ENCODE measurements around the gene DUS1L.

- TF ChIP-seq CTCF (IDR thresholded peaks at IDR 0.05) (no peak), EZH2 (IDR thresholded peaks at IDR 0.05; ENCODE audit: borderline replicate concordance, insufficient read depth, low read depth, low read length, poor library complexity, severe bottlenecking) (no peak)
Measured at GRCh38 chr17:82063424-82064415, 1.9 kb downstream of the DUS1L start.
